NCI-H1105 (cell line): ENCODE results near the gene PIP5K1B.
"Not testable (repeated sequence)": the region's sequence is repeated elsewhere in the genome, so short reads cannot be mapped to it uniquely, and the experiment has no call there.

ENCODE experiments used
- DNase-seq: peaks from one replicate; lab custom pipeline; 2025; lab: John Stamatoyannopoulos, UW

Gene PIP5K1B

DNA sequence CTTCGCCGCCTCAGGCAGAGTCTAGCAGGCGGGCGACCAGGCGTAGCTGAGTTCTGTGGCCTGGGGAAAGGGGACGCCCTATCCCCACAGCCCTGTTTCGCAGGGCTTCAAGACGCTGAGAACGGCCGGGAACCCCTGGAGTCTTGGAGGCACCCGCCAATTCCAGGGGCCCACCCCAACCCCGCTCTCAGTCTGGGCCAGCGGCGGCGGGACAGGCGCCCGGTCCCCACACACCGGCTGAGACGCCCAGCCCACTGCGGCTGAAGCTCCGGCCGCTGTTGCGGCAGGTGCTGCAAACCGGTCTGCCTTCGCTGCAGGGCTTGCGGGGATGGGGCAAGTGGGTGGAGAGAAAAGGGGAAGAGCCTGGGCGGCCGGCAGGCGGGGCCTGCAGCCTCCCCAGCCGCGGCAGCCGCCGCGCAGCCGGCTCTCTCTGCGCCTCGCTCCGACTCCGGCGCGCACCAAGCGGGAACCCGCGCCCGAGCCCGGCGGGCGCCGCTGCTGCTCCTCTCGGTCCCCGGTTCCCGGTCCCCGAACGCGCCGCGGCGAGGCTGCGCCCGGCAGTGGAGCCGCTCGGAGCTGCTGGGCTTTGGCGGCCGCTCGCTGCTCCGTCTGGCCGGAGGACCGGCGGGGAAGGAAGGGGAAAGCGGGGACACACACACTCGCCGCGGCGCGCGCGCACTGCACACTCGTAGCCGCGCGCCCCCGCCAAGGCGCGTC lies at the start of gene PIP5K1B:
PIP5K1B (plus strand) TSS at position 427 of the 717 bp plus-strand sequence. CDS start 117,375 bp downstream, outside the sequence.
- peak; percentile 74 for DNase-seq

DNA sequence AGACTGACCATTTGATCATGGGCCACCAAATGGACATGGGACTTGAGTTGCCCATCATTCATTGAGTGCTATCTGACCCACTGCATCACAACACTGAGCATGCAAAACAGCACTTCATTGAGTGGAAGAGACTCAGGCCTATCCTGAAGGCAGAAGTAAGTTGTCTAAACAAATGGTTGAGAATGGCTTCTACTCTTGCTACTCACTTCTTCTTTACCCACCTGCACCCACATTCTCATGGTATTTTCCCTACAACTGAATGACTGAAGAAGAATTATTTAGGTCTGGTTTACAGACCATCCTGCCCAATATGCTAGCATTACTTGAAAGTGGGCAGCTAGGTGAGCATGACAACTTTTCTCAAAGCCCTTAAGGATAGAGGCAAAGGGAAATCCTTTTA lies 41.0 kb upstream of the PIP5K1B start:
- no peak for DNase-seq

- no peak for DNase-seq
These were observed 36.9 kb upstream of the PIP5K1B start for GRCh38 chr9:68668127-68668526.

DNA sequence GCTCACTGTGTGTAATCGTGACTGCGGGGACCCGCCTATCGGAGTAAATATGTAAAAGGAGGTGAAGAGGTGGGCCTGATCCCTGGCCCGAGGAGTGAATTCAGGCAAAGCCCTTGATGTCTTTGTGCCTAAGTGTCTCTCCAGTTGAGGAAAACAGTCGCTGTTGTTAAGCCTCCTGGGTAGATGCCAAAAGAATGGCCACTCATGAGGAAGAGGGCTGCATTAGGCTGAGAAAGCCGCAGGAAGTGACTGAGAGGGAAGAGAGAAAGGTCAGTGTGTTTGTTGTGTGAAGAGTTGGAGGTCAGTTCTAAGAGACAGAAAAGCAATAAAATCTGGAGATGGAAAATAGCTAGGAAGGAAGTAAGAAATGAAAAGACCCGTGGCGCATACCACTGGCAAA lies 35.8 kb upstream of the PIP5K1B start:
- DNase-seq = no peak

- DNase-seq = no peak
These were observed 32.8 kb upstream of the PIP5K1B start for GRCh38 chr9:68672215-68672614.

GRCh38 chr9:68672625-68673024 lies 32.4 kb upstream of the PIP5K1B start:
- DNase-seq = no peak

- DNase-seq = no peak
These were observed 26.6 kb upstream of the PIP5K1B start for GRCh38 chr9:68678430-68678829.

GRCh38 chr9:68683433-68683832 lies 21.6 kb upstream of the PIP5K1B start:
- DNase-seq = no peak

GRCh38 chr9:68685213-68685612 lies 19.8 kb upstream of the PIP5K1B start:
- no peak for DNase-seq

DNA sequence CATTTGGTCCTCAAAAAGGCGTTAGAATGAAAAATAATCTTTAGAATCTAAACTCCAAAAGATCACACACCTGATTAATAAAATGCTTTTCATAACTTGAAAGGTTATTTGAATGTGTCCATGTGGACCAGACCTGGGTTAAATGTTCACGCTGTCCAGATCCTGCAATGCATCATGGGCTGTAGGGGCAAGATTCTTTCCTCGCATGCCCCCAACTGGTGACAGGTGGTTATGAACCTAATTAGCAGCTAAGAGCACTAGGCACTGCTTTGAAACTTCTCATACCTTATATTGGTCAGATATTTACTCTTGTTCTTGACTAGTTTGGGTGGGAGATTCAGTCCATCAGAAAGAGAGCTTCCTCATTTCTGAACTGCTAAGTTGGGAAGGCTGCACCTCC lies 19.3 kb upstream of the PIP5K1B start:
- DNase-seq = no peak

GRCh38 chr9:68690088-68690487 lies 15.0 kb upstream of the PIP5K1B start:
- DNase-seq = no peak

- DNase-seq = no peak
These were observed 12.5 kb upstream of the PIP5K1B start for GRCh38 chr9:68692519-68692918.

GRCh38 chr9:68694125-68694524 lies 10.9 kb upstream of the PIP5K1B start:
- no peak for DNase-seq

DNA sequence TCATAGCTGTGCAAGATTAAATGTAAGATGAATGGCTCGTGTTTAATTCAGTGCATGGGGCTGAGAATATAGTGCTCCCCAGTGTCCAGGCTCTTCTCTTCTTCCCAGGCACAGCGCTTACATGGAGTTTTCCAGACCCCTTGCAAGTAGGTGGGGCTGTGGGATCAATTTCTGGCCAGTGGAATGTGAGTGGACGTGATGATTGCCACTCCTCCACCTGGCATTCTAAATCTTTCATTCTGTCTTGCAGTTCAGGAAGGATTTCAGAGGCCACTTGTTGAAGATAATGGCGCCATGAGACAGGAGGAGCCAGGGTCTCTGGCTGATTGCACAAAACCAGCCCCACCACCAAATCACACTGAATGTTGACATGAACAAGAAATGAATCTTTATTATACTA lies 7.2 kb upstream of the PIP5K1B start:
- no peak for DNase-seq

- no peak for DNase-seq
These were observed 6.0 kb upstream of the PIP5K1B start for GRCh38 chr9:68698943-68699509.

DNA sequence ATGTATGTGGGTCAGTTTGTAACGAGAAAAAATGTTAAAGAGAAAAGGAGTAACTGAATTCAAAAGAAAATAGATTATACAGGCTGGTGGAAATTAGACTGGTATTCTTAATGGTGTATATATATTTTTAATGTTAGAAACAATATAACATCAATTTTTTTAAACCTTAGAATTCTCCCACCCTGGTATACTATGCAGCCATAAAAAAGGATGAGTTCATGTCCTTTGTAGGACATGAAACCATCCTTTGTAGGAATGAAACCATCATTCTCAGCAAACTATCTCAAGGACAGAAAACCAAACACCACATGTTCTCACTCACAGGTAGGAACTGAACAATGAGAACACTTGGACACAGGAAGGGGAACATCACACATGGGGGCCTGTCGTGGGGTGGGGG lies 5.4 kb upstream of the PIP5K1B start:
- not testable (repeated sequence) for DNase-seq

DNA sequence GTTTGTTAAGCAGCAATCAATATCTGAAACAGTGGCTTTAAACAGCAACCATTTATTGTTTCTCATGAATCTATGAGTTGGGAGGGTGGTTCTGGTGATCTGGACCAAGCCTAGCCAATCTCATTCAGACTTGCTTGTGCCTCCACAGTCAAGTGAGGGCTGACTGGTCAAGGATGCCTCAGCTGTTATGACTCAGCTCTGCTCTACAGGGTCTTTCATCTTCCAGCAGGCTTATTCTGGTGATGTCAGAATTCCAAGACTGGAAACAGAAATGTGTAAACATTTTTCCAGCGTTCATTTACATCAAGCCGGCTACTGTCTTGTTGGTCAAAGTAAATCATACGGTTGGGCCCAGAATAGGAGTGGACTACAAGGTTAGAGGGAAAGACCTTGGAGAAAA lies 2.5 kb upstream of the PIP5K1B start:
- DNase-seq = no peak

- DNase-seq = no peak
These were observed 1.4 kb upstream of the PIP5K1B start for GRCh38 chr9:68703672-68704071.

- no peak for DNase-seq
These were observed 584 bp upstream of the PIP5K1B start for GRCh38 chr9:68704498-68704813.

GRCh38 chr9:68705531-68706362 lies 707 bp downstream of the PIP5K1B start:
- peak; percentile 44 for DNase-seq

DNA sequence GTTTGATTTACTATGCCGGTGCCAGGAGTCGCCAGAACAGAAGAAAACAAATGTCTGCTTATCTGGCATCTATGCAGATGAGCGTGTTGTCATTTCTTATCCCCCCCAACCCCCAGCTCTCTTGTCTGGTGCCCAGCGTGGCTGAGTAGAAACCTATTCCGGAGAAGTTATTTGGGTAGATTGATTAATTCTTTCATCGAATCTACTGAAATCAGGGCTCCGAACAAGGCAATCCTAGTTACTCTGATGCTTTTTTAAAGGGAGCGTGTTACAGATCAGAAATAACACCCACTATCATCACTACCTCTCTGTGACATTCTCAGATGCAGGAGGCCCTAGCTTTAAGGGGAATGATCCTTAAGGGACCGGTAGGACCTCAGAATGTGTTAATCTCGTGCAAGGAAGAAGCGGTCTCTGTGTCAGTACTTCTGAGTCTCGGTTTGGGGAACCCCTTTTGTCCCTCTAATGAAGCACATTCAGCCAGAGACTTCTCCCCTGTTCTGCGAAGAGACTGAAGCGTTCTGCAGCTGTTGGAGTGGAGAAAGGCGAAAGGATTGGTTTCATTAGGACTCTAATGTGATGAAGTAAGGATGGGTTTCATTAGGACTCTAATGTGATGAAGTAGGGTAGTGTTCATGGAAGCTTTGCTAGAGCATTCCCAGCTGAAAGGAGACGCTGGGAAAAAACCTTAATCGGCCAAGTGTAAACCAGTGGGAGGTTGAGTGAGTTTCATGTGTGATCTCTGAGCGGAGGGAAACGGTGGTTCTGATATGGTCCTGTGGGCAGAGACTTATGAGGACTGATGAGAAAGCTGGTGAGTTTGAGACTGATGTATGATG lies 1.5 kb downstream of the PIP5K1B start:
- no peak for DNase-seq

DNA sequence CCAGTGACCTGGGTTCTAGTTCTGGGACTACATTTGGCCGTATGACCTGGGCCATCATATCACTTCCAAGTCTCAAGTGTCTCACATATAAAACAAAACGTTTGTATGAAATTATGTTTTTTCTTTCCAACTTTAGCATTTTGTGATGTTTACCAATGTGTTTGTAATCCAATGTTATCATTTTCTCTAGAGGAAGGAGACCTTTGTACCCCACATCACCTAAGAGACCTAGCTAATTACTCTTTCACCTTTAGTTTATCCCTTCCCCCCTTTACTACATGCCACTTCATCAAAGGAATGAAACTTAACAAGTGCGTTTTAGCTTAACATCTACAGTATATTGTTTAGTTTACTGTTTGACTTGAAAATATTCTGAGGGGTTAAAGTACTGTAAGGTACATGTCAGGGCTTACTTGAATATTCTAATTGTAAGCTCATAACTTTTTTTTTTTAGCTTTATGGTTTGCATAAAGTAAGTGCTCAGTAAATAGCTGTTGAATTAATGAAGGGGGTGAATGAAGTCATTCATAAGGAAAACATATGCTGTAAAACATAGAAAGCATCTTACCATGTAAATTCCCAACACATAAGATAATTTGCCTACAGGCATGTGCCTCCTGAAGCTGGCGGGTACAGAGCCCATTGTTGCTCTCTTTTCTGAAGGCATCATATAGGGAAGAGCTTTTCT lies 2.9 kb downstream of the PIP5K1B start:
- DNase-seq = no peak
